ENCODE results near the gene CASQ1.

- TF ChIP-seq CTCF (IDR thresholded peaks at IDR 0.05; ENCODE audit: low read depth, low read length): no peak
- no peak for TF ChIP-seq MYC (IDR thresholded peaks at IDR 0.05; ENCODE audit: low read depth, low read length)
- no peak for TF ChIP-seq POLR2A (IDR thresholded peaks at IDR 0.05; ENCODE audit: extremely low read depth, insufficient read length)
- no peak for TF ChIP-seq MAX (IDR thresholded peaks at IDR 0.05; ENCODE audit: low read depth, low read length)
Observed at GRCh38 chr1:160146107-160146506, 44.3 kb upstream of the CASQ1 start.
